Measurements from ENCODE around the gene SIRPD. TPM values are rescaled to one million over a fixed set of nuclear protein-coding genes. Genes with fewer than 3 reads are reported as not detected.

Gene SIRPD
- polyA plus RNA-seq, 1 donor (not counting 4 experiments of a cell fraction or from before 2014, with no cell fraction given) = not detected

DNA sequence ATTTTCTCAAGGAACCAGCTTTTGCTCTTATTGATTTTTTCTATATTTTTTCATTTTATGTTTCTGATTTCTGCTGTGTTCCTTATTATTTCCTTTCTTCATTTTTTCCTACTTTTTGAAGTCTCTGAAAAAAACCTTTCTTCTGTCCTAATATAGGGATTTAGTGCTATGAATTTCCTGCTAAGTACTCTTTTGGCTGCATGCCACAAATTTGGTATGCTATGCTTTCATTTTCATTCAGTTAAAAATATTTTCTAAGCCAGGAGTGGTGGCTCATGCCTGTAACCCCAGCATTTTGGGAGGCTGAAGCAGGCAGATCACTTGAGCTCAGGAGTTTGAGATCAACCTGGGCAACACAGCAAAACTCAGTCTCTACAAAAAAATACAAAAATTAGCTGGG, 30.6 kb downstream of the SIRPD start:
- Histone ChIP-seq H3K4me1 (ENCODE audit: control insufficient read depth, extremely low read depth, insufficient read depth, low read length) (peaks cover 4% of the 10 kb centered on the region), H3K79me2 (ENCODE audit: control insufficient read depth, insufficient read depth, low read length) (no peaks in the 10 kb centered on the region), H3K4me2 (ENCODE audit: control insufficient read depth, extremely low read depth, insufficient read depth, low read depth, low read length) (no peak overlapping the region), H3K27me3 (ENCODE audit: control insufficient read depth, extremely low read depth, insufficient read depth, low read length) (no peaks in the 10 kb centered on the region), H3K9me3 (ENCODE audit: control insufficient read depth, low read depth, low read length) (no peaks in the 10 kb centered on the region), H2AFZ (ENCODE audit: control insufficient read depth, low read length) (no peak overlapping the region), H3K9me1 (ENCODE audit: control insufficient read depth, extremely low read depth, insufficient read depth, low read length) (no peaks in the 10 kb centered on the region), H3K9ac (ENCODE audit: control insufficient read depth, extremely low read depth, insufficient read depth, low read length) (no peak overlapping the region), H4K20me1 (ENCODE audit: control insufficient read depth, extremely low read depth, insufficient read depth, low read length) (no peaks in the 10 kb centered on the region), H3K27ac (ENCODE audit: control insufficient read depth, insufficient read depth, low read length) (no peak overlapping the region), H3K36me3 (ENCODE audit: control insufficient read depth in 2 of 2, extremely low read depth in 1 of 2, insufficient read depth in 2 of 2, low read length in 2 of 2) (no peaks in the 10 kb centered on the region), H3K4me3 (ENCODE audit: control insufficient read depth in 2 of 3, extremely low read depth in 1 of 3, insufficient read depth in 2 of 3, low read depth in 1 of 3, low read length in 3 of 3) (no peak overlapping the region)
- dilution Hi-C loops (cut with MboI; ENCODE audit: extremely low pct_ligation_motif_present, low sequenced_read_pairs) = no loop called here
- TF ChIP-seq EZH2 (IDR thresholded peaks at IDR 0.05; ENCODE audit: low read length) = no peak
- TF ChIP-seq, protein P1, sequence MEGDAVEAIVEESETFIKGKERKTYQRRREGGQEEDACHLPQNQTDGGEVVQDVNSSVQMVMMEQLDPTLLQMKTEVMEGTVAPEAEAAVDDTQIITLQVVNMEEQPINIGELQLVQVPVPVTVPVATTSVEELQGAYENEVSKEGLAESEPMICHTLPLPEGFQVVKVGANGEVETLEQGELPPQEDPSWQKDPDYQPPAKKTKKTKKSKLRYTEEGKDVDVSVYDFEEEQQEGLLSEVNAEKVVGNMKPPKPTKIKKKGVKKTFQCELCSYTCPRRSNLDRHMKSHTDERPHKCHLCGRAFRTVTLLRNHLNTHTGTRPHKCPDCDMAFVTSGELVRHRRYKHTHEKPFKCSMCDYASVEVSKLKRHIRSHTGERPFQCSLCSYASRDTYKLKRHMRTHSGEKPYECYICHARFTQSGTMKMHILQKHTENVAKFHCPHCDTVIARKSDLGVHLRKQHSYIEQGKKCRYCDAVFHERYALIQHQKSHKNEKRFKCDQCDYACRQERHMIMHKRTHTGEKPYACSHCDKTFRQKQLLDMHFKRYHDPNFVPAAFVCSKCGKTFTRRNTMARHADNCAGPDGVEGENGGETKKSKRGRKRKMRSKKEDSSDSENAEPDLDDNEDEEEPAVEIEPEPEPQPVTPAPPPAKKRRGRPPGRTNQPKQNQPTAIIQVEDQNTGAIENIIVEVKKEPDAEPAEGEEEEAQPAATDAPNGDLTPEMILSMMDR (optimal IDR thresholded peaks at IDR 0.05 in 1 of 3, IDR thresholded peaks at IDR 0.05 in 1 of 3, conservative IDR thresholded peaks at IDR 0.05 in 1 of 3; ENCODE audit: extremely low read depth in 1 of 3, insufficient read depth in 2 of 3, low read length in 3 of 3) = no peak
- DNase-seq (ENCODE audit: low read depth, low spot score) (no peak), FAIRE-seq (no peak)

DNA sequence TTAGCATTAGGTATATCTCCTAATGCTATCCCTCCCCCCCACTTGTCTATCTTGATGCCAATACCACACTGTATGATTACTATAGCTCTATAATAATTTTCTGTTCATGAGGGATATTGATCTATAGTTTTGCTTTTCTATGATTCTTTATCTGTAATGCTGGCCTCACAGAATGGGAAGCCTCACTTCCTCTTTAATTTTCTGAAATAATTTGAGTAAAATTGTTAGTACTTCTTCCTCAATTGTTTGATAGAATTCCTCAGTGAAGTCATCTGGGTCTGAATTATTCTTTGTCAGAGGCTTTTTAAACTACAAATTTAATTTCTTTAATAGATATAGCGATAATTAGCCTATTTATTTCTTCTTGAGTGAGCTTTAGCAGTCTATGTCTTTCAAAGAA, 31.2 kb downstream of the SIRPD start:
- no peak overlapping the region for H2AFZ ChIP-seq (ENCODE audit: control insufficient read depth, low read length)
- FAIRE-seq = no peak
- dilution Hi-C loops (cut with MboI; ENCODE audit: extremely low pct_ligation_motif_present, low sequenced_read_pairs) = no loop called here
- no peak overlapping the region for H3K4me2 ChIP-seq (ENCODE audit: control insufficient read depth, extremely low read depth, insufficient read depth, low read depth, low read length)
- TF ChIP-seq, protein P1 (optimal IDR thresholded peaks at IDR 0.05 in 1 of 3, IDR thresholded peaks at IDR 0.05 in 1 of 3, conservative IDR thresholded peaks at IDR 0.05 in 1 of 3; ENCODE audit: extremely low read depth in 1 of 3, insufficient read depth in 2 of 3, low read length in 3 of 3) = no peak
- no peak for TF ChIP-seq EZH2 (IDR thresholded peaks at IDR 0.05; ENCODE audit: low read length)
- no peaks in the 10 kb centered on the region for H3K27me3 ChIP-seq (ENCODE audit: control insufficient read depth, extremely low read depth, insufficient read depth, low read length)
- no peak overlapping the region for H3K4me3 ChIP-seq (ENCODE audit: control insufficient read depth in 2 of 3, extremely low read depth in 1 of 3, insufficient read depth in 2 of 3, low read depth in 1 of 3, low read length in 3 of 3)
- H3K9me1 ChIP-seq (ENCODE audit: control insufficient read depth, extremely low read depth, insufficient read depth, low read length) = no peaks in the 10 kb centered on the region
- DNase-seq (ENCODE audit: low read depth, low spot score) = no peak
- peaks cover 4% of the 10 kb centered on the region for H3K4me1 ChIP-seq (ENCODE audit: control insufficient read depth, extremely low read depth, insufficient read depth, low read length)
- no peak overlapping the region for H3K9ac ChIP-seq (ENCODE audit: control insufficient read depth, extremely low read depth, insufficient read depth, low read length)
- no peaks in the 10 kb centered on the region for H3K36me3 ChIP-seq (ENCODE audit: control insufficient read depth in 2 of 2, extremely low read depth in 1 of 2, insufficient read depth in 2 of 2, low read length in 2 of 2)
- H3K79me2 ChIP-seq (ENCODE audit: control insufficient read depth, insufficient read depth, low read length) = no peaks in the 10 kb centered on the region
- no peaks in the 10 kb centered on the region for H3K9me3 ChIP-seq (ENCODE audit: control insufficient read depth, low read depth, low read length)
- H4K20me1 ChIP-seq (ENCODE audit: control insufficient read depth, extremely low read depth, insufficient read depth, low read length) = no peaks in the 10 kb centered on the region
- H3K27ac ChIP-seq (ENCODE audit: control insufficient read depth, insufficient read depth, low read length) = no peak overlapping the region
